ENCODE measurements around the gene ARHGAP45.

Gene ARHGAP45

DNA sequence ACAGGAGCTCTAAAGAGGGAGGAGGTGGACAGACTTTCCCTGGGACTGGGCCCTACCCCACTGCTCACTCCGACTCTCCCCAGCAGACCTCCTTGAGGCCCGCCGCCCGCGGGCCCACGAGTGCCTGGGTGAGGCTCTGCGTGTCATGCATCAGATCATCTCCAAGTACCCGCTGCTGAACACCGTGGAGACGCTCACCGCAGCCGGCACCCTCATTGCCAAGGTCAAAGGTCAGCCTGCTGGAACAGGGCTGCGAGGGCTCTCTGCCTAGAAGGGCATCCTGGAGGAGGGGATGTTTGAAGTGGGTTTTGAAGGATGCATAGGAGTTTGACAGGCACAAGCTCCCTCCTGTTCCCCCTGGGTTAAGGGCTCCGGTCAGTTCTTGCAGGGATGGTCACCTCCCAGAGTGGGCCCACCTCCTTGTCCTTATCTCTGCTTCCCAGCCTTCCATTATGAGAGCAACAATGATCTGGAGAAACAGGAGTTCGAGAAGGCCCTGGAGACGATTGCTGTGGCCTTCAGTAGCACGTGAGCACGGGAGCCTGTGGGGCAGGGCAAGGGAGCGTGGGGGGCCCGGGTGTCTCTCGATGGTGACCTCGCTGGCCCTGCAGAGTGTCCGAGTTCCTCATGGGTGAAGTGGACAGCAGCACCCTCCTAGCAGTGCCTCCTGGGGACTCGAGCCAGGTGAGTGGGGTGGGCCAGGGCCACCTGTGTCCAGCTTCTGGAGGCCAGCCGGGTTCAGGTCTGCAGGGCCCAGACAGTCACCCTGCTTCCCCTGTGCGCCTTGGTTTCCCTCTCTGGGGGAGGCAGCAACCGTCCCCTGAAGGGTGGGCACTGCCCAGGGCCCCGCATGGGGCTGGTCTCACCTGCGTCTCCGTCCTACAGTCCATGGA lies 6.3 kb downstream of the ARHGAP45 start:
- DNase-seq: no peak

- no peak for DNase-seq
These were observed 7.1 kb downstream of the ARHGAP45 start for GRCh38 chr19:1073956-1074517.

DNA sequence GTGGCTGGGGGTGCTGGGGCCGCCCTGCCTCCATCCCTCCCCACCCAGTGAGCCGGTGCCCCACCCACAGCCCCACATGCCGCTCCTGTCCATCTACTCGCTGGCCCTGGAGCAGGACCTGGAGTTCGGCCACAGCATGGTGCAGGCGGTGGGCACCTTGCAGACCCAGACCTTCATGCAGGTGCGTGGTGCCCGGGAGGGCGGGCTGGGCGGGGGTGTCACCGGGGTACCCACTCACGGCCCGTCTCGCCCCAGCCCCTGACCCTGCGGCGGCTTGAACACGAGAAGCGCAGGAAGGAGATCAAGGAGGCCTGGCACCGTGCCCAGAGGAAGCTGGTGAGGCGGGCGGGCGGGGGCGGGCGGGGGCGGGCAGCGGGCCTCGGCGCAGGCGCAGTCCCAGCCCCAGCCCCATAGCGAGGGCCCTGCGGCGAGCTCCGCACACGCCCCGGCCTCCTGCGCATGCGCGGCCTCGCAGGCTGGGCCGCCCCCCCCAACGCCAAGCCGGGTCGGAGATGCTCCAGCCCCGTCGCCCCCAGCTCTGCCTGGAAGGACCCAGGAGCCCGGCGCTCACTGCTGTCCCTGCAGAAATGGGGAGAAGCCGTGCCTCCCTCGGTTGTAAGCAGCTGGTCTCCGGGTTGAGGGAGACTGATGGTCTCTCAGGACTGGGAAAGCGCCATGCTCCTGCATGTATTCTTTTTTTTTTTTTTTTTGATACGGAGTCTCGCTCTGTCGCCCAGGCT lies 7.7 kb downstream of the ARHGAP45 start:
- no peak for DNase-seq

DNA sequence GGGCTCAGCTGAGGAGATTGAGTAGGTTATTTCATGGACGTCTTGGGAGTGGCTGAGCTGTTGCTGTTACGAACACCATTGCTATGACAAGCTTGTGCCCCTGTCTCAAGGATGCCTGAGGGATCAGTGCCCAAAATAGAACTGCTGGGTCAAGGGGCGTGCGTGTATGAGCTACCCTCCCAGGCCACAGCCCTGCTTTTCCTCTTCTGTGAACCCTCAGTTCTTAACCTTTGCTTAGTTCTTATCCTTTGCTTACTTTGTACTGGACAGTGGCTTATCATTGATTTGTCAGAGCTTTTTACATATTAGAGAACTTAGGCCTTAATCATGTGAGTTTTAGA lies 9.0 kb downstream of the ARHGAP45 start:
- DNase-seq: no peak

DNA sequence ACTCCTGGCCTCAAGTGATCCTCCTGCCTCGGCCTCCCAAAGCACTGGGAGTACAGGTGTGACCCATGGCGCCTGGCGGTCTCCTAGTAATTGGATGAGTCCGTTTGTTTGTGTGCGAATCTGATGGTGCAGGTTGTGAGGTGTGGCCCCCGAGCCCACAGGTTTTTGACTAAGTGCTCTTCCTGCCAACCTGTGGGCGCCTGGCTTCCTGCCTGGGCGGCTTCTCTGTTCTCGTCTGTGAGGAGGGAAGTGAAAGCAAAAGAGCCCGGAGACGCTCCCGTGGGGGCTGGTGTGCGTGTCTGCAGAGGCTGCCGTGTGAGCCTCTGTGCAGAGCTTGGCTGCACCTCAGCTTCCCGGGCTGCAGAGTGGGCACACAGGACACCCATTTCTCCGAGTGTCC lies 10.0 kb downstream of the ARHGAP45 start:
- no peak for DNase-seq

DNA sequence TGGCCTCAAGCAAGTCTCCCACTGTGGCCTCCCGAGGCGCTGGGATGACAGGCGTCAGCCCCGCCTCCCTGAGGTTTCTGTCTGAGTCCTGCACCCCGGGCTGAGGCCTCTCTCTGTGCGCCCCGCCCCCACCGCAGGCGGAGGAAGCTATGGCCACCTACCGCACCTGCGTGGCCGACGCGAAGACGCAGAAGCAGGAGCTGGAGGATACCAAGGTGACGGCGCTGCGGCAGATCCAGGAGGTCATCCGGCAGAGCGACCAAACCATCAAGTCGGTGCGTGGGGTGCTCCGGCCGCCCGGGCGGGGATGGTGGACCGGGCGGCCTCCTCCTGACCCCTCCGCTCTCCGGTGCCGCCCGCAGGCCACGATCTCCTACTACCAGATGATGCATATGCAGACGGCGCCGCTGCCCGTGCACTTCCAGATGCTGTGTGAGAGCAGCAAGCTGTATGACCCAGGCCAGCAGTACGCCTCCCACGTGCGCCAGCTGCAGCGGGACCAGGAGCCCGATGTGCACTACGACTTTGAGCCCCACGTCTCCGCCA lies 12.7 kb downstream of the ARHGAP45 start:
- no peak for DNase-seq

DNA sequence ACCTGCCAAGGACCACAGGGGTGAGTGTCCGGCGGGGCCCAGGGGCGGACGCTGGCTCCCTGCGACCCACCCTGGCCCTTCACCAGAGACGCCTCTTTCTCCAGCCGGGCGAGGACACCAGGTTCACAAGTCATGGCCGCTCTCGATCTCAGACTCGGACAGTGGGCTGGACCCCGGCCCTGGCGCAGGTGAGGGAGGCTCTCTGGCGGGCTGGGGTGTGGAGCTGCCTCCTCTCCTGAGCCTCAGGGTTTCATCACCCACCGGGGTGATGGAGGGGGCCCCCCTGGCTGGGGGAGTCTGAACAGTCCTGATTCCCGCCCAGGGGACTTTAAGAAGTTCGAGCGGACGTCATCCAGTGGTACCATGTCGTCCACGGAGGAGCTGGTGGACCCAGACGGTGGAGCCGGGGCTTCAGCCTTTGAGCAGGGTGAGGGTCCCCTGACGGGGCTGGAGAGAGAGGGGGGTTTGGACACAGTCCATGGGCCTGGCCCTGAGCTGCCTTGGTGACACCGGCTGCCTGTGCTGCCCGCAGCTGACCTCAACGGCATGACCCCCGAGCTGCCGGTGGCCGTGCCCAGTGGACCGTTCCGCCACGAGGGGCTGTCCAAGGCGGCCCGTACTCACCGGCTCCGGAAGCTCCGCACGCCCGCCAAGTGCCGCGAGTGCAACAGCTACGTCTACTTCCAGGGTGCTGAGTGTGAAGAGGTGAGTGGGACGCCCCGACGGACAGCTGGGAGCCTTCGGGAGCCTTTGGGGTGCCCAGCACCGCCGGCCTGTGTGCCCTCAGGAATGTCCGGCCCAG lies 13.6 kb downstream of the ARHGAP45 start:
- no peak for DNase-seq

DNA sequence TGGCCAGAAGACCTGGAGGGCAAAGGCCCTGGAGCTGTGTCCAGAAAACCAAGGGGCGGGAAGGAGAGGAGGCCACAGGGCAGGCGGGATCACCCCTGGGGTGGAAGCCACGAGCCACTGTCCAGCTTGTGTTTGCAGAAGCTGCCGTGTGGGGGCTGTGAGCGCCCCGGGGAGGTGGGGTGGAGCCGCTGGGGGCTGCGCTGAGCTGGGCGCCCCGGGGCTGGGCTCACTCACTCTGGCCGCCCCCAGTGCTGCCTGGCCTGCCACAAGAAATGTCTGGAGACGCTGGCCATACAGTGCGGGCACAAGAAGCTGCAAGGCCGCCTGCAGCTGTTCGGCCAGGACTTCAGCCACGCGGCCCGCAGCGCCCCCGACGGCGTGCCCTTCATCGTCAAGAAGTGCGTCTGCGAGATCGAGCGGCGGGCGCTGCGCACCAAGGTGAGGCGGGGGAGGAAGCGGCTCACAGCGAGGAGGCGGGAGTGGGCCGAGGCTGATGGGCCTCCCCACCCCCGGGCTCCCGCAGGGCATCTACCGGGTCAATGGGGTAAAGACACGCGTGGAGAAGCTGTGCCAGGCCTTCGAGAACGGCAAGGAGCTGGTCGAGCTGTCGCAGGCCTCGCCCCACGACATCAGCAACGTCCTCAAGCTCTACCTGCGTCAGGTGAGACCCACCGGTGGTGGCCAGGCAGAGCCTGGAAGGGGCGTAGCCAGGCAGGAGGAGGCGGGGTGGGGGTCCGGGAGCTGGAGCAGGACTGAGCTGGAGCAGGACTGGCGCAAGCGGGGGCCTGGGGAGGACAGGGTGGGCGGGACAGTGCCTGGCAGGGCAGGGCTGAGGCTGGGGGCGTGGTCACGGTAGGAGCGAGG lies 14.6 kb downstream of the ARHGAP45 start:
- no peak for DNase-seq

DNA sequence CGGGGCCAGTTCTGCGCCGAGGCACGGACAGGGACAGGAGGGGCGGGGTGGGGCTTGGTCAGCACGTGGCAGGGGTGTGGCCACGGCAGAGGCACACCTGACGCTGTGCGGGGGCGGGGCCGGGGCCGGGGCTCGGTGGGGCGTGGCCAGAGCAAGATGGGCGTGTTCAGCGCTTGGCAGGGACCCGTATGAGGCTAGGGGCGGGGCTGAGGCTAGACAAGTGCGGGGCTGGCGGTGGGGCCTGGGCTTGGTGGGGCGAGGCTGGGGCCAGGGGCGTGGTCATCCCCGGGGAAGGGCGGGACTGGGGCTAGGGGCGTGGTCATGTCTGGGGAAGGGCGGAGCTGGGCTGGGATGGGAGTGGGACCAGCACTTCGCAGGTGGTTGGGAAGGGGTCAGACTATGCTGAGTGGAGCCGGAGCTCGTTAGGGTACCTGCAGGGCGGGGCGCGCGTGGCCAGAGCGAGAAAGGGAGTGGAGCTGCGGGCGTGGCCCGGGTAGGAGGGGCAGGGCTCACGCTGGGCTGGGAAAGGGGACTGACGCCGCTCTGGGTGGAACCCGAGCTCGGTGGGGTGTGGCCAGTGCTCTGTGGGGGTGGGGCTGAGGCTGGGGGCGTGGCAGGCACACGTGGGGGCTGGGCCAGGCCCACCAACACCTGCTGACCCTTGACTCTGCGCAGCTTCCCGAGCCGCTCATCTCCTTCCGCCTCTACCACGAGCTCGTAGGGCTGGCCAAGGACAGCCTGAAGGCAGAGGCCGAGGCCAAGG lies 15.4 kb downstream of the ARHGAP45 start:
- DNase-seq: no peak

GRCh38 chr19:1082928-1083816 lies 16.2 kb downstream of the ARHGAP45 start:
- no peak for DNase-seq

DNA sequence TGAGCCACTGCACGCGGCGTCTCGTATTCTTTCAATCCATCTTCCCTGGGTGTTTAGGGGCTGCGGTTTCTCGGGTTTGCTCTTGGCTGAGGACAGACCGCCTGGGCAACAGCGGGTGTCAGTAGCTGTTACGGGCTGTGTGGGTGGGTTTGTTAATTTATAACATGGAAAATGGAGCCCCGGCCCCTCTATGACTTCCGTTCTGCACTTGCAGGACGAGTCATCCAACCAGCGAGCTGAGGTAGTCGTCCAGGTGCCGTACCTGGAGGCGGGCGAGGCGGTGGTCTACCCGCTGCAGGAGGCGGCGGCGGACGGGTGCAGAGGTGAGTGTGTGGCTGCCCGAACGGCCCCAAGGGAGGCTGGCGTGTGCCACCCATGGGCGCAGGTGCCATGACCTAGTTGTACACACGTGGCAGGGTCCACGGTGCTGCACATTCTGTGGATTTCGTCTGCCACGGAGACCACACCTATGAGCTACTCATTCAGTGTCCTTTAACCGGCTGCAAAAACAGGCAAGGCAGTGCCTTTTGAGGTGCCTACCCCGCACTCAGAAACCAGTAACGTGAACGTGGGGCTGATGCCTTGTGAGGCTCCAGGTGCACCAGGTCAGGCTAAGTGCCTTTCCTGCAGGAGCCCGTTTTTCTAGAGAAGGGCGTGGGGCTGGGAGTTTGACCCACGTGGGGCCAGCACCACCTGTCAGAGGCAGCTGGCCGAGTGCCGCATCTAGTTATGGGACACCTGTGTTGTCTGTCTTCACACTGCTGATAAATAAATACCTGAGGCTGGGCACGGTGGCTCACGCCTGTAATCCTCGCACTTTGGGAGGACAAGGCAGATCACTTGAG lies 17.3 kb downstream of the ARHGAP45 start:
- no peak for DNase-seq

DNA sequence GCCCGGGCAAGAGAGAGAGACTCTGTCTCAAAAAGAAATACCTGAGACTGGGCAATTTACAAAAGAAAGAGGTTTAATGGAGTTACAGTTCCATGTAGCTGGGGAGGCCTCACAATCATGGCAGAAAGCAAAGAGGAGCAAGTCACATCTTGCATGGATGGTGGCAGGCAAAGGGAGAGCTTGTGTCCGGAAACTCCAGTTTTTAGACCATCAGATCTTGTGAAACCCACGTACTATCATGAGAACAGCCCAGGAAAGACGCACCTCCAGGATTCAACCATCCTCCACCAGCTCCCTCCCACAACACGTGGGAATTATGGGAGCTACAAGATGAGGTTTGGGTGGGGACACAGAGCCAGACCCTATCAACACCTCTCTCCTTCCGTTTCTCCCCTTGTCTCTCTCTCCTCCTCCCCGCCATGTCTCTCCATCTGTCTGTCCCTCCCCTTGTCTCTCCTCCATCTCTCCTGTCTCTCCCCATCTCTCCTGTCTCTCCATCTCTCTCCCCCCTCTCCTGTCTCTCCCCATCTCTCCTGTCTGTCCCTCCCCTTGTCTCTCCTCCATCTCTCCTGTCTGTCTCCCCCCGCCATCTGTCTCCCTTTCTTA lies 18.2 kb downstream of the ARHGAP45 start:
- no peak for DNase-seq

- DNase-seq: no peak
These were observed 18.9 kb downstream of the ARHGAP45 start for GRCh38 chr19:1085676-1086442.

- DNase-seq: no peak
These were observed 19.6 kb downstream of the ARHGAP45 start for GRCh38 chr19:1086613-1087012.

- DNase-seq: no peak
These were observed 20.9 kb downstream of the ARHGAP45 start for GRCh38 chr19:1087813-1088415.

DNA sequence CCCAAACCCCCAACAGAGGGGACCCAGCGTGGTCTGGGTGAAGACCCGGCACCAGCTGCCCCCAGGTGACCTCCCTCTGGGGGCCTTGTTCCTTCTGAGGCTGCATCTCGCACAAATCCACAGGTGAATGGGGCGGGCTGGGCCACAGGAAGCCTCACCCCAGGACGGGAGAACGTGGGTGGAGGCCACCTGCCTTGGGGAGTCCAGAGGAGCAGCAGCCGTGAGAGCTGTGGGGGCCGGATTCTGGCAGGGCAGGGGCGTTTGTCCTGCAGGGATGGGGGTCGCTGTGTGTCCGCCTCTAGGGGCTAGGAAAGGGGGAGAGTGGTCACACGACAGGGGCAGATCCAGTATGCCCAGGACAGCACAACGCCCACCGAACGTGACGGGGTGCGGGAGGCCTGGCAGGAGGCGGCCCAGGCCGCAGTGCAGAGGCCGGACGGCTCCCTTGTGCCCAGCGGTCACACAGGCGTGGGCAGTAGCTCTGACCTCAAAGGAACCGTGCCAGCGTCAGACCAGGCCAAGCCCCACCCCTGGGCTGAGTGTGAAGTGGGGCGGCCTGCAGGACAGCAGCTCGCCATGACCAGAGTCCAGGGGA lies 21.5 kb downstream of the ARHGAP45 start:
- DNase-seq: no peak

All from left hindlimb (tissue), 1 donor.